Panc1 (cell line): ENCODE results near the gene ZNF862. TPM values are rescaled to one million over a fixed set of nuclear protein-coding genes. Genes with fewer than 3 reads are reported as not detected.

ENCODE experiments used
- ATAC-seq: fragments of 200-7000 bp; cut with Tn5 transposase; 2 replicates; pipeline ENCODE4 v1.9.1; 2020; ENCODE audit warnings: mild to moderate bottlenecking, moderate library complexity
- BruUV-seq: library from RNA; stranded (reverse); fragments of 400-500 nt; replicated peaks from 2 replicates; lab custom pipeline; 2021; lab: Mats Ljungman, UMichigan
- CTCF ChIA-PET: fragments of 300-600 bp; sonication (Branson Sonifier 250); formaldehyde crosslinking; loops from one replicate; lab custom pipeline; 2022; ENCODE audit warnings: antibody characterized with exemption; lab: Charles Lee
- POLR2A ChIA-PET: fragments of 300-600 bp; sonication (Branson Sonifier 250); formaldehyde crosslinking; loops from one replicate; lab custom pipeline; 2022; ENCODE audit warnings: antibody characterized with exemption; lab: Charles Lee
- DNase-seq: peaks from one replicate; pipeline ENCODE4 v3.0.0-alpha.2; 2010; ENCODE audit warnings: low read depth, low spot score
- H3K27ac ChIP-seq: 2 replicates; pipeline ENCODE4 v1.5.1; 2011; ENCODE audit warnings: mild to moderate bottlenecking, low read length, inconsistent platforms
- H3K27me3 ChIP-seq: fragments of 200-500 bp; sonication (Bioruptor generic); 2 replicates; pipeline ENCODE4 v1.6.0; 2014; ENCODE audit warnings: low read length, inconsistent platforms; ENCODE audit not compliant: control insufficient read depth, insufficient read depth
- H3K36me3 ChIP-seq: fragments of 200-500 bp; sonication (Bioruptor generic); 2 replicates; pipeline ENCODE4 v1.5.1; 2014; ENCODE audit warnings: inconsistent platforms, mild to moderate bottlenecking, low read length, moderate library complexity; ENCODE audit not compliant: control insufficient read depth, insufficient read depth
- H3K4me1 ChIP-seq: 2 replicates; pipeline ENCODE4 v1.5.1; 2011; ENCODE audit warnings: inconsistent platforms, mild to moderate bottlenecking, low read length, moderate library complexity; ENCODE audit not compliant: control insufficient read depth, insufficient read depth
- H3K4me3 ChIP-seq, 2 experiments: 2 replicates each; pipeline ENCODE4 v1.5.1; 2011 to 2012; ENCODE audit warnings: low read depth in 2 of 2, low read length in 2 of 2, mild to moderate bottlenecking in 2 of 2, inconsistent platforms in 1 of 2, moderate library complexity in 1 of 2
- H3K9me3 ChIP-seq: fragments of 200-500 bp; sonication (Bioruptor generic); 2 replicates; pipeline ENCODE4 v1.5.1; 2014; ENCODE audit warnings: low read depth, mild to moderate bottlenecking, inconsistent platforms, low read length, moderate library complexity; ENCODE audit not compliant: control insufficient read depth, insufficient read depth
- CTCF ChIP-seq: fragments of 450-650 bp; IDR thresholded peaks from 2 replicates; pipeline ENCODE4 v1.5.1; 2017; ENCODE audit warnings: mild to moderate bottlenecking
- POLR2AphosphoS5 ChIP-seq: IDR thresholded peaks from 2 replicates; pipeline ENCODE4 v1.6.1; 2012; ENCODE audit warnings: mild to moderate bottlenecking, low read depth, low read length, moderate library complexity
- SIN3A ChIP-seq: IDR thresholded peaks from 2 replicates; pipeline ENCODE4 v1.6.1; 2012; ENCODE audit warnings: low read depth, mild to moderate bottlenecking, low read length, moderate library complexity, borderline replicate concordance; ENCODE audit not compliant: insufficient read depth
- TCF7L2 ChIP-seq: IDR thresholded peaks from 2 replicates; pipeline ENCODE4 v1.6.1; 2011; ENCODE audit warnings: mild to moderate bottlenecking, low read depth, low read length, inconsistent platforms
- in situ Hi-C: cut with HindIII; loops from 2 replicates; pipeline ENCODE4 v1.10.0; 2016; ENCODE audit warnings: low sequenced_read_pairs, low pct_unique_long_range_greater_than_20kb
- intact Hi-C: fragments of 100-400 bp; cut with micrococcal nuclease; formaldehyde crosslinking; loops from one replicate; pipeline ENCODE4 v1.10.0; 2022; ENCODE audit not compliant: unreplicated experiment
- total RNA-seq: library from RNA; stranded (reverse); gene quantifications from one replicate; pipeline ENCODE4 v1.2.1, GENCODE V29; 2021; ENCODE audit not compliant: unreplicated experiment
- TF ChIP-seq, protein P1 (sequence below), 2 experiments: IDR thresholded peaks; 2 replicates each; pipeline ENCODE4 v1.6.1; 2011 to 2012; ENCODE audit warnings: low read depth in 2 of 2, control low read depth in 1 of 2, low read length in 1 of 2, mild to moderate bottlenecking in 1 of 2, moderate library complexity in 1 of 2; ENCODE audit not compliant: insufficient read depth in 1 of 2

ZNF862 gene
- total RNA-seq, 1 experiment from 2014 or later = 6.8 TPM

- Histone ChIP-seq H3K36me3 (no peaks in the 10 kb centered on the region), H3K4me1 (no peaks in the 10 kb centered on the region; the same call in 1 of the 2 replicates), H3K27me3 (no peaks in the 10 kb centered on the region), H3K4me3 (no peak overlapping the region), H3K9me3 (no peaks in the 10 kb centered on the region), H3K27ac (no peak overlapping the region)
- intact Hi-C loops (no loop called here), in situ Hi-C loops (no loop called here)
- BruUV-seq = no TSS peak
- ATAC-seq (no peak), DNase-seq (no peak)
- no peak for TF ChIP-seq SIN3A
- TF ChIP-seq, protein P1, sequence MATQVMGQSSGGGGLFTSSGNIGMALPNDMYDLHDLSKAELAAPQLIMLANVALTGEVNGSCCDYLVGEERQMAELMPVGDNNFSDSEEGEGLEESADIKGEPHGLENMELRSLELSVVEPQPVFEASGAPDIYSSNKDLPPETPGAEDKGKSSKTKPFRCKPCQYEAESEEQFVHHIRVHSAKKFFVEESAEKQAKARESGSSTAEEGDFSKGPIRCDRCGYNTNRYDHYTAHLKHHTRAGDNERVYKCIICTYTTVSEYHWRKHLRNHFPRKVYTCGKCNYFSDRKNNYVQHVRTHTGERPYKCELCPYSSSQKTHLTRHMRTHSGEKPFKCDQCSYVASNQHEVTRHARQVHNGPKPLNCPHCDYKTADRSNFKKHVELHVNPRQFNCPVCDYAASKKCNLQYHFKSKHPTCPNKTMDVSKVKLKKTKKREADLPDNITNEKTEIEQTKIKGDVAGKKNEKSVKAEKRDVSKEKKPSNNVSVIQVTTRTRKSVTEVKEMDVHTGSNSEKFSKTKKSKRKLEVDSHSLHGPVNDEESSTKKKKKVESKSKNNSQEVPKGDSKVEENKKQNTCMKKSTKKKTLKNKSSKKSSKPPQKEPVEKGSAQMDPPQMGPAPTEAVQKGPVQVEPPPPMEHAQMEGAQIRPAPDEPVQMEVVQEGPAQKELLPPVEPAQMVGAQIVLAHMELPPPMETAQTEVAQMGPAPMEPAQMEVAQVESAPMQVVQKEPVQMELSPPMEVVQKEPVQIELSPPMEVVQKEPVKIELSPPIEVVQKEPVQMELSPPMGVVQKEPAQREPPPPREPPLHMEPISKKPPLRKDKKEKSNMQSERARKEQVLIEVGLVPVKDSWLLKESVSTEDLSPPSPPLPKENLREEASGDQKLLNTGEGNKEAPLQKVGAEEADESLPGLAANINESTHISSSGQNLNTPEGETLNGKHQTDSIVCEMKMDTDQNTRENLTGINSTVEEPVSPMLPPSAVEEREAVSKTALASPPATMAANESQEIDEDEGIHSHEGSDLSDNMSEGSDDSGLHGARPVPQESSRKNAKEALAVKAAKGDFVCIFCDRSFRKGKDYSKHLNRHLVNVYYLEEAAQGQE (IDR thresholded peaks at IDR 0.05; ENCODE audit: insufficient read depth in 1 of 2, low read depth in 2 of 2, low read length in 1 of 2) = no peak
- TF ChIP-seq TCF7L2 = no peak
- no peak for TF ChIP-seq CTCF
- TF ChIP-seq POLR2AphosphoS5 = no peak
- POLR2A ChIA-PET = interaction anchor here (0.5 to 0.6 kb wide), 2 partner anchors 12 to 531 kb away, joined by 3 to 22 read pairs; no protein-coding TSS in a partner anchor
- CTCF ChIA-PET = no interaction called here
Measured at GRCh38 chr7:149815661-149816266, 22.4 kb upstream of the ZNF862 start.

GRCh38 chr7:149816267-149816751 is 21.9 kb upstream of the ZNF862 start:
- TF ChIP-seq SIN3A (no peak), POLR2AphosphoS5 (no peak), CTCF (no peak), TCF7L2 (no peak)
- TF ChIP-seq, protein P1 (IDR thresholded peaks at IDR 0.05; ENCODE audit: insufficient read depth in 1 of 2, low read depth in 2 of 2, low read length in 1 of 2) = no peak
- CTCF ChIA-PET = no interaction called here
- no peaks in the 10 kb centered on the region for H3K9me3 ChIP-seq
- H3K36me3 ChIP-seq = no peaks in the 10 kb centered on the region
- intact Hi-C loops = no loop called here
- BruUV-seq = no TSS peak
- in situ Hi-C loops = no loop called here
- H3K27me3 ChIP-seq = no peaks in the 10 kb centered on the region
- POLR2A ChIA-PET = interaction anchor here (0.6 kb wide), 1 partner anchor 12 kb away, joined by 3 read pairs; no protein-coding TSS in a partner anchor
- H3K4me1 ChIP-seq = no peaks in the 10 kb centered on the region; the same call in 1 of the 2 replicates
- no peak overlapping the region for H3K27ac ChIP-seq
- DNase-seq (no peak), ATAC-seq (no peak)
- no peak overlapping the region for H3K4me3 ChIP-seq
